Measurements from ENCODE around the gene CA10. TPM values are rescaled to one million over a fixed set of nuclear protein-coding genes. Genes with fewer than 3 reads are reported as not detected.

Gene CA10
- total and polyA plus RNA-seq, 9 of the 15 experiments (the other 6 are each of a cell fraction or from before 2014, with no cell fraction given), result not detected

GRCh38 chr17:51873302-51873701, 285.2 kb downstream of the CA10 start:
- ATAC-seq, result no peak
- no peaks in the 10 kb centered on the region for H3K36me3 ChIP-seq (ENCODE audit: control insufficient read depth, insufficient read depth, low read length)
- H3K4me2 ChIP-seq (ENCODE audit: insufficient read depth, low read length), result no peak overlapping the region
- H3K4me3 ChIP-seq, result no peak overlapping the region
- 0% methylated on average over 3 of the region's 3 CpGs for WGBS (ENCODE audit: insufficient coverage, low coverage, missing lambda C conversion rate)
- no peaks in the 10 kb centered on the region for H3K79me2 ChIP-seq (ENCODE audit: control insufficient read depth, insufficient read depth, low read length)
- in situ Hi-C loops (cut with MboI), result no loop called here
- intact Hi-C loops (cut with micrococcal nuclease), result no loop called here
- DNase-seq (ENCODE audit: extremely low read depth in 1 of 4, low spot score in 3 of 4), result no peak
- H2AFZ ChIP-seq (ENCODE audit: low read depth, low read length), result no peak overlapping the region
- CTCF ChIA-PET (ENCODE audit: low intra/inter-chr PET ratio), result no interaction called here
- no TSS peak for BruUV-seq (replicated peaks)
- POLR2A ChIA-PET, result no interaction called here
- FAIRE-seq, result no peak
- H3K27me3 ChIP-seq (ENCODE audit: control insufficient read depth in 2 of 2, insufficient read depth in 2 of 2, low read length in 2 of 2), result no peaks in the 10 kb centered on the region
- H3K9me1 ChIP-seq (ENCODE audit: control insufficient read depth, insufficient read depth, low read length), result no peaks in the 10 kb centered on the region
- no peaks in the 10 kb centered on the region for H3K9me3 ChIP-seq (replicated peaks; ENCODE audit: control insufficient read depth, insufficient read depth, low read depth, low read length)
- no peak overlapping the region for H3K9ac ChIP-seq (ENCODE audit: insufficient read depth in 1 of 2, low read depth in 2 of 2, low read length in 2 of 2)
- H4K20me1 ChIP-seq (replicated peaks; ENCODE audit: control insufficient read depth, insufficient read depth, low read length), result no peaks in the 10 kb centered on the region
- H3K4me1 ChIP-seq (replicated peaks in 1 of 2; ENCODE audit: control insufficient read depth in 2 of 2, insufficient read depth in 2 of 2, low read length in 2 of 2), result no peaks in the 10 kb centered on the region
- no peak overlapping the region for H3K27ac ChIP-seq (ENCODE audit: extremely low read depth, low read depth, low read length)
- TF ChIP-seq BACH1 (tag; IDR thresholded peaks at IDR 0.05) (no peak), KAT2B (IDR thresholded peaks at IDR 0.05; ENCODE audit: low read depth, low read length) (no peak), MLLT1 (IDR thresholded peaks at IDR 0.05) (no peak), EZH2 (IDR thresholded peaks at IDR 0.05; ENCODE audit: borderline replicate concordance, low read depth, low read length) (no peak), ZNF589 (CRISPR knock-in tag; IDR thresholded peaks at IDR 0.05; ENCODE audit: low read depth) (no peak), ZNF41 (CRISPR knock-in tag; conservative IDR thresholded peaks at IDR 0.05) (no peak), IRF2 (CRISPR knock-in tag; IDR thresholded peaks at IDR 0.05) (no peak), NCOA4 (IDR thresholded peaks at IDR 0.05; ENCODE audit: partially characterized antibody) (no peak), PRPF4 (IDR thresholded peaks at IDR 0.05; ENCODE audit: insufficient read depth, low read depth, low read length, poor library complexity, severe bottlenecking) (no peak), ZNF12 (CRISPR knock-in tag; IDR thresholded peaks at IDR 0.05) (no peak)
- TF ChIP-seq, protein P1, sequence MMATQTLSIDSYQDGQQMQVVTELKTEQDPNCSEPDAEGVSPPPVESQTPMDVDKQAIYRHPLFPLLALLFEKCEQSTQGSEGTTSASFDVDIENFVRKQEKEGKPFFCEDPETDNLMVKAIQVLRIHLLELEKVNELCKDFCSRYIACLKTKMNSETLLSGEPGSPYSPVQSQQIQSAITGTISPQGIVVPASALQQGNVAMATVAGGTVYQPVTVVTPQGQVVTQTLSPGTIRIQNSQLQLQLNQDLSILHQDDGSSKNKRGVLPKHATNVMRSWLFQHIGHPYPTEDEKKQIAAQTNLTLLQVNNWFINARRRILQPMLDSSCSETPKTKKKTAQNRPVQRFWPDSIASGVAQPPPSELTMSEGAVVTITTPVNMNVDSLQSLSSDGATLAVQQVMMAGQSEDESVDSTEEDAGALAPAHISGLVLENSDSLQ (IDR thresholded peaks at IDR 0.05), result no peak
- TF ChIP-seq, protein P2, sequence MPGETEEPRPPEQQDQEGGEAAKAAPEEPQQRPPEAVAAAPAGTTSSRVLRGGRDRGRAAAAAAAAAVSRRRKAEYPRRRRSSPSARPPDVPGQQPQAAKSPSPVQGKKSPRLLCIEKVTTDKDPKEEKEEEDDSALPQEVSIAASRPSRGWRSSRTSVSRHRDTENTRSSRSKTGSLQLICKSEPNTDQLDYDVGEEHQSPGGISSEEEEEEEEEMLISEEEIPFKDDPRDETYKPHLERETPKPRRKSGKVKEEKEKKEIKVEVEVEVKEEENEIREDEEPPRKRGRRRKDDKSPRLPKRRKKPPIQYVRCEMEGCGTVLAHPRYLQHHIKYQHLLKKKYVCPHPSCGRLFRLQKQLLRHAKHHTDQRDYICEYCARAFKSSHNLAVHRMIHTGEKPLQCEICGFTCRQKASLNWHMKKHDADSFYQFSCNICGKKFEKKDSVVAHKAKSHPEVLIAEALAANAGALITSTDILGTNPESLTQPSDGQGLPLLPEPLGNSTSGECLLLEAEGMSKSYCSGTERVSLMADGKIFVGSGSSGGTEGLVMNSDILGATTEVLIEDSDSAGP (CRISPR knock-in tag; IDR thresholded peaks at IDR 0.05), result no peak
- TF ChIP-seq, protein P3, sequence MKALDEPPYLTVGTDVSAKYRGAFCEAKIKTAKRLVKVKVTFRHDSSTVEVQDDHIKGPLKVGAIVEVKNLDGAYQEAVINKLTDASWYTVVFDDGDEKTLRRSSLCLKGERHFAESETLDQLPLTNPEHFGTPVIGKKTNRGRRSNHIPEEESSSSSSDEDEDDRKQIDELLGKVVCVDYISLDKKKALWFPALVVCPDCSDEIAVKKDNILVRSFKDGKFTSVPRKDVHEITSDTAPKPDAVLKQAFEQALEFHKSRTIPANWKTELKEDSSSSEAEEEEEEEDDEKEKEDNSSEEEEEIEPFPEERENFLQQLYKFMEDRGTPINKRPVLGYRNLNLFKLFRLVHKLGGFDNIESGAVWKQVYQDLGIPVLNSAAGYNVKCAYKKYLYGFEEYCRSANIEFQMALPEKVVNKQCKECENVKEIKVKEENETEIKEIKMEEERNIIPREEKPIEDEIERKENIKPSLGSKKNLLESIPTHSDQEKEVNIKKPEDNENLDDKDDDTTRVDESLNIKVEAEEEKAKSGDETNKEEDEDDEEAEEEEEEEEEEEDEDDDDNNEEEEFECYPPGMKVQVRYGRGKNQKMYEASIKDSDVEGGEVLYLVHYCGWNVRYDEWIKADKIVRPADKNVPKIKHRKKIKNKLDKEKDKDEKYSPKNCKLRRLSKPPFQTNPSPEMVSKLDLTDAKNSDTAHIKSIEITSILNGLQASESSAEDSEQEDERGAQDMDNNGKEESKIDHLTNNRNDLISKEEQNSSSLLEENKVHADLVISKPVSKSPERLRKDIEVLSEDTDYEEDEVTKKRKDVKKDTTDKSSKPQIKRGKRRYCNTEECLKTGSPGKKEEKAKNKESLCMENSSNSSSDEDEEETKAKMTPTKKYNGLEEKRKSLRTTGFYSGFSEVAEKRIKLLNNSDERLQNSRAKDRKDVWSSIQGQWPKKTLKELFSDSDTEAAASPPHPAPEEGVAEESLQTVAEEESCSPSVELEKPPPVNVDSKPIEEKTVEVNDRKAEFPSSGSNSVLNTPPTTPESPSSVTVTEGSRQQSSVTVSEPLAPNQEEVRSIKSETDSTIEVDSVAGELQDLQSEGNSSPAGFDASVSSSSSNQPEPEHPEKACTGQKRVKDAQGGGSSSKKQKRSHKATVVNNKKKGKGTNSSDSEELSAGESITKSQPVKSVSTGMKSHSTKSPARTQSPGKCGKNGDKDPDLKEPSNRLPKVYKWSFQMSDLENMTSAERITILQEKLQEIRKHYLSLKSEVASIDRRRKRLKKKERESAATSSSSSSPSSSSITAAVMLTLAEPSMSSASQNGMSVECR (CRISPR knock-in tag; IDR thresholded peaks at IDR 0.05), result no peak
- TF ChIP-seq, protein P4, sequence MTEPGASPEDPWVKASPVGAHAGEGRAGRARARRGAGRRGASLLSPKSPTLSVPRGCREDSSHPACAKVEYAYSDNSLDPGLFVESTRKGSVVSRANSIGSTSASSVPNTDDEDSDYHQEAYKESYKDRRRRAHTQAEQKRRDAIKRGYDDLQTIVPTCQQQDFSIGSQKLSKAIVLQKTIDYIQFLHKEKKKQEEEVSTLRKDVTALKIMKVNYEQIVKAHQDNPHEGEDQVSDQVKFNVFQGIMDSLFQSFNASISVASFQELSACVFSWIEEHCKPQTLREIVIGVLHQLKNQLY (CRISPR knock-in tag; conservative IDR thresholded peaks at IDR 0.05), result no peak

Data from K562 (cell line).